GM23338 (cell line): ENCODE results near the gene MORN4.

ENCODE experiments used
- CTCF ChIP-seq, 2 experiments: fragments of 200-600 bp in 1 of 2; sonication (generic) in 1 of 2; conservative IDR thresholded peaks; 2 replicates each; pipeline versions ENCODE4 v1.5.1 to v1.6.1; 2016 to 2017; ENCODE audit warnings: antibody characterized with exemption in 2 of 2, low read depth in 2 of 2, mild to moderate bottlenecking in 2 of 2, moderate library complexity in 1 of 2
- EZH2 ChIP-seq: fragments of 200-600 bp; sonication (generic); IDR thresholded peaks from one replicate; pipeline ENCODE4 v1.8.0; 2017; ENCODE audit warnings: antibody characterized with exemption, mild to moderate bottlenecking, low read depth; ENCODE audit not compliant: unreplicated experiment
- EZH2phosphoT487 ChIP-seq: fragments of 200-600 bp; sonication (generic); IDR thresholded peaks from one replicate; pipeline ENCODE4 v1.8.1; 2018; ENCODE audit warnings: antibody characterized with exemption; ENCODE audit not compliant: unreplicated experiment
- JUNB ChIP-seq: IDR thresholded peaks from one replicate; pipeline ENCODE4 v1.6.1; 2016; ENCODE audit warnings: antibody characterized with exemption; ENCODE audit not compliant: unreplicated experiment
- POLR2AphosphoS5 ChIP-seq: IDR thresholded peaks from 2 replicates; pipeline ENCODE4 v1.6.1; 2016; ENCODE audit warnings: antibody characterized with exemption, low read depth
- REST ChIP-seq: IDR thresholded peaks from one replicate; pipeline ENCODE4 v1.6.1; 2018; ENCODE audit warnings: antibody characterized with exemption; ENCODE audit not compliant: unreplicated experiment
- ZNF114 ChIP-seq: fragments of 250-450 bp; sonication (Bioruptor Pico); IDR thresholded peaks from 2 replicates; pipeline ENCODE4 v1.5.0; 2020; ENCODE audit warnings: mild to moderate bottlenecking, moderate library complexity

GRCh38 chr10:97676770-97677581, 43.7 kb upstream of the MORN4 start:
- peak; percentile 83 to 91 for TF ChIP-seq CTCF (conservative IDR thresholded peaks at IDR 0.05; ENCODE audit: low read depth in 2 of 2)
- no peak for TF ChIP-seq JUNB
- TF ChIP-seq POLR2AphosphoS5 = no peak
- TF ChIP-seq EZH2phosphoT487 = no peak
- no peak for TF ChIP-seq REST
- TF ChIP-seq EZH2 = no peak
- no peak for TF ChIP-seq ZNF114 (CRISPR knock-in tag)
